Inflammatory macrophage treated with lipopolysaccharide for 1 hour (primary cell): ENCODE data around the gene KRTAP1-5.
A peak's percentile ranks its signal among the peaks of the same experiment; 100 is the strongest.
"Not testable (repeated sequence)": the region's sequence is repeated elsewhere in the genome, so short reads cannot be mapped to it uniquely, and the experiment has no call there.

Experiments used
- DNase-seq, 2 donors: peaks; one replicate each; pipeline ENCODE4 v3.0.0-alpha.2; 2020 to 2022

Gene KRTAP1-5, protein sequence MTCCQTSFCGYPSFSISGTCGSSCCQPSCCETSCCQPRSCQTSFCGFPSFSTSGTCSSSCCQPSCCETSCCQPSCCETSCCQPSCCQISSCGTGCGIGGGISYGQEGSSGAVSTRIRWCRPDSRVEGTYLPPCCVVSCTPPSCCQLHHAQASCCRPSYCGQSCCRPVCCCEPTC

DNA sequence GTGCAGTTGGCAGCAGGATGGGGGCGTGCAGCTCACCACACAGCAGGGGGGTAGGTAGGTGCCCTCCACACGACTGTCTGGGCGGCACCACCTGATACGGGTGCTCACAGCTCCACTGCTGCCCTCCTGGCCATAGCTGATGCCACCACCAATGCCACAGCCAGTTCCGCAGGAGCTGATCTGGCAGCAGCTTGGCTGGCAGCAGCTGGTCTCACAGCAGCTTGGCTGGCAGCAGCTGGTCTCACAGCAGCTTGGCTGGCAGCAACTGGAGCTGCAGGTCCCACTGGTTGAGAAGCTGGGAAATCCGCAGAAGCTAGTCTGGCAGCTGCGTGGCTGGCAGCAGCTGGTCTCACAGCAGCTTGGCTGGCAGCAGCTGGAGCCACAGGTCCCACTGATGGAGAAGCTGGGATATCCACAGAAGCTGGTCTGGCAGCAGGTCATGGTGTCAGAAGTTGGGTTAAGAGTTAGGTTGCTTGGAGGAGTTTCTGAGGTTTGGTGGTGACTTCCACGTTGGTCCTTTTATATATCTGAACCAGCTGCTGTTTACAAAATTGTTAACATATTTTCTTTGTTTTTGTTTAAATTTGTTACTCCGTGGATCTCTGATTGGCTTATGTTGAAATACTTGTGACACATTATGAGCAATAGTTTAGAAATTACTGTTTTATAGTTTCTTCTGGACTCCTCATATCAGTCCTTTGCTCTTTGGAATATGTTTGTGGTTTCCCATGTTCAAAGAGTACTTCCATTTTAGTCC is at the start of gene KRTAP1-5:
Gene KRTAP1-5, minus strand, starts transcription at position 494 of the 757 bp plus-strand sequence. Its CDS starts 53 bp downstream, at position 441.
- no peak for DNase-seq

DNA sequence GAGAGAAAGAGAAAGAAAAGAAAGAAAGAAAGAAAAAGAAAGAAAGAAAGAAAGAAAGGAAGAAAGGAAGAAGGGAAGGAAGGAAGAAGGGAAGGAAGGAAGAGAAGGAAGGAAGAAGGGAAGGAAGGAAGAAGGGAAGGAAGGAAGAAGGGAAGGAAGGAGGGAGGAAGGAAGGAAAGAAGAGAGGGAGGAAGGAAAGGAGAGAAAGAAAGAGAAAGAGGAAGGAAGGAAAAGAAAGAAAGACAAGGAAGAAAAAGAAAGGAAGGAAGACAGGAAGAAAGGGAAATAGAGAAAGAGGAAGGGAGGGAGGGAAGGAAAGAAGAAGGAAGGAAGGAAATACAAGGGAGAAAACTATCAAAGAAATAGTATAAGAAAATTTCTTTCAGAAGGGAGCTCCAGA is 49.8 kb upstream of the KRTAP1-5 start:
- no peak for DNase-seq

DNA sequence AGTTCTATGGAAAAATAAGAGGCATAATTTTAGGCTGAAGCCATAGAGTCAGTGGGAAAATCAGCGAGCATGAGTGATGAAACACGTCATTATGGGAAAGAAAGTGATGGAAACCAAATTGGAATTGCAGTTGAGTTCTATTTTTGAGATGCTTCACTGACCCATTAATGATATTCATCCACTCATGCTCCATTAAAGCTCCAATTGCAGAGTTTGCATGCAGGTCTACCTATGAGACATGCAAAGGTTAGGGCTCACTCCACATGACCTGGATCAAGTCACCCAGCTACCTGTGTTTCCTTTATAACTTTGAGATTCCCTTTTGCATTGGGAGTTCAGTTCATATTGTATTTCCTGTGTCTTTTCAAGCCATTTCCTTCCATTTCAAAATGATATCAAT is 46.7 kb upstream of the KRTAP1-5 start:
- no peak for DNase-seq

DNA sequence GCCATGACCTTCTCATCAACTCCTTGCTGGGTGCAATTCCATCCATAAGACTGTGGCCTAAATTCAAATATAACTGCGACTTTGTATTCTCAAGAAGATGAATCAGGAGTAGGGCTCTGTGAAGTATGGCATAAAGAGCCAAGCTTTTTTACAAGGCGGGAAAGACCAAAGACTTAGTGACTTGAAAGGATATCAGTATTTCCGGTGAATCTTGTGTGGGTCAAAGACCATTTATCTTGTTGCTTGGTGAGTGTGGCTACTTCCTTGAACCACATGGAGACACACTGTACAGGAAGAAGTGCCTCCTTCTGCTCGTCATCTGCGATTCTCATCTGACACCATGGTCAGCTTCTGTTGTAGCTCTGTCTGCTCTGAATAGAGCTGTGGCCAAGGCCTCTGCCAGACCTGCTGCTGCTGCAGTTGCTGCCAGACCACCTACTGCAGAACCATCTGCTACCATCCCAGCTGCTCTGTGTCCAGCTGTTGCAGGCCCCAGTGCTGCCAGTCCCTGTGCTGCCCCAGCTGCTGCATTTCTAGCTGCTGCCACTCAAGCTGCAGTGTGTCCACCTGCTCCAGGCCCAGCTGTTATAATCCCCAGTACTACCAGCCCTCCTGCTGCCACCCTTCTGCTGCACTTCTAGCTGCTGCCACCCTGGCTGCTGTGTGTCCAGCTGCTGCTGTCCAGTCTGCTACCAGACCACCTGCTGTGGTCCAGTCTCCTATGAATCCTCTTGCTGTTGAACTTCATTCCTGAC is 44.8 kb upstream of the KRTAP1-5 start:
- no peak for DNase-seq

DNA sequence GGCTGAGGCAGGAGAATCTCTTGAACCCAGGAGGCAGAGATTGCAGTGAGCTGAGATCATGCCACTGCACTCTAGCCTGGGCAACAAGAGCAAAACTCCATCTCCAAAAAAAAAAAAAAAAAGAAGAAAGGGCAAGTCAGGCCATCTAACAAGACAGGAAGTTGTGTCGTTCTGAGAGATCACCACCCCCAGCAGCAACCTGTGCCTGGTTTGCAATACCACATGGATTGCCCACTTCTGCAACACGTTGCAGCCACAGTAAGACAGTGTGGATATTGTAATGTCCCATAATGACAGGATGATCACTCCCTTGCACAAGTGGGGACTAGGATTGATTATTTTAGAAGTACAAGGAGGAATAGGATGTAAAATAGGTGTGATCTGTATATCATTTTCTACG is 42.0 kb upstream of the KRTAP1-5 start:
- DNase-seq = no peak

DNA sequence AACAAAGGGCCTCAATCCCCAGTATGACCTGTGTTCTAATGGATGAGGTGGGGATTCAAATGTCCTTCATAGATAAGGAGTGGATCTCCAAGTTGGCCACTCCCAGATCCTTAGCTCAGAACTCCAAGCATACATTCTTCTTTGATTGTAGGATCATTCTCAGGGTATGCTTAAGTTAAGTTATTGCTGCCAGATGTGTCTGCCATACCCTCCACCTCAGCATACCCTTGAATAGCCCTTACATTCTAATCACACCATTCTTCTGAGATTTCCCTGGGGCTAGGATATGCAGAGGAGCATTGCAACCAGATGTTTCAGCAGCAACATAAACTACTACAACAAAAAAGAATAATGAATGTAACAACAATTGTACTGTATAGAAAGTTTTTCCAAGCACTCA is 40.3 kb upstream of the KRTAP1-5 start:
- DNase-seq = no peak

DNA sequence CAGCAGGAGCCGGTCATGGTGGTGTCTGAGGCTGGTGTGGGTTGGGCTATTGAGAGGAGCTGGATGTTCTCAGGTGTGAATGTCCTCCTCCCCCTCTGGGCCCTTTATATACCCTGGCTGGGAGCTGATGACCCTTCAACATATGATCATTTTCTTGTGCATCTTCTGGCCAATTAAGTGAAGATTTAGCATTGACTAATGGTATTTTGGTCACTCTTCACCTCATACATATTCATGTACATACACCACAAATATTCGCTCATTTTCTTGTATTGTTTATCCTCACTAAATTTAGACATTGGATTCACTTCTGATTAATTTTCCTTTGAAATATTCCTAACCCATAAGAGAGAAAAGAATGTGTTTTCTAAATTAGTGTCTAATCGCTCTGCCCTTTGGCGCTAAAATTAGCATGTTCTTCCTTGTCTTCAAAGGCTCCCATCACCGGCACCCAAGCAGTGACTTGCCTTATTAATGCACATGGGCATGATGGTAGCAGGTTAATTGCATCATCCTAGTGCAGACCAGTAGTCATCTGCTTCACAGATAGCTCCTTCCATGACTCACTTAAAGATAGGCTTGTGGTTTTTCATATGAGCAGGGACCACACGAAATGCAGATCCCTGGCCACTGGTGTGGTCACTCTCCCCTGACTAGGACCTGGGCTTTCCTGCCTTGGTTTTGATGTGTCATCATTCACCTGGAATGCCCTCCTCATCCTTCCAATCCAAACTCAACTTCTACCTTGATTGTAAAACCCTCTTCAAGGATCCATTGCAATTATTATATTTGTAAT is 39.0 kb upstream of the KRTAP1-5 start, which contains the start of gene KRTAP2-4:
Gene KRTAP2-4, minus strand, starts transcription at position 51 of the 796 bp plus-strand sequence. Its CDS starts 34 bp downstream, at position 17.
- peak in 1 of 2 donors; percentile 3 for DNase-seq

DNA sequence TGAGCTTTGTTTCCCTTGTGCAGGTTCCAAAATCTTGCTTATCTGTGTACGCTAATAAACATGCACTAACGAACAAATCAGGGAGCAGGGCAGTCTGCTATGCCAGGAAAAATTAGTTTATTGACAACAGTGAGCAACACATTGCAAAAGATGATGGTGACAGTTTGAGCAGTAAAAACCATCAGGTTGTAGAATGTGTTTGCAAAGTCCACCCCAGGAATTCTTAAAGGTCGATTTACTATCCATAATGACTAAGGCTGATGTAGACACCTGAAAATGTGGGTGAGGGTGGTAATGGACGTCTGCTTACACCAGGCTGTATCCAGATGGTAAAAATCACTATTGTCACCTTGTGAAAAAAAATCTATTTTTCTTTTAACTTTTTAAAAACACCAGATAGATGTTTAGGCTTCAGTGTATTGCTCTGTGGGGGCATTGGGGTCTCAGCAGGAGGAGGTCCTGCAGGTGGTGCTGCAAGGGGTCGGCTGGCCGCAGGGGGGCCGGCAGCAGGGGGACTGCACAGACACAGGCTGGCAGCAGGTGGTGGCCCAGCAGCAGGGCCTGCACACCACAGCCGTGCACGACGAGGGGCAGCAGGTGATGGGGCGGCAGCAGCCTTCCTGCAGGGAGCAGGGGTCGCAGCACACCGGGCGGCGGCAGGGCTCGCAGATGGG is 38.1 kb upstream of the KRTAP1-5 start:
- not testable (repeated sequence) for DNase-seq

DNA sequence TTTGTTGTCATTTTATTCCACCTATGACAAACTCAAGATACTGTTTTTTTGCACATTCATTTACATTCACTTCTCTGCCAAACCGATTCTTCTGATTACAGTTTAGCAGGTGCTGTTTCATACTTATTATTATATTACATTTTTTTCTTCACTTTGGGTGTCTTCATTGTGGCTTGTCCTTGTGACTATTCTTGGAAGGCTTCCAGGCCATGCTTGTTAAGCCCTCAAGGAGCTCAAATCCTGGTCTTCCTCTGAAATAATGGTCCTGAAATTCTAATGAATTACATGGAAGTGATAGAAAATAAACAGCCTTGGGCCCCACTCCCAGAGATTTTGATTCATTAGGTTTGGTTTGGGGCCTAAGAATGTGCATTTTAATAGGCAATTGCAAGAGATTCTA is 37.3 kb upstream of the KRTAP1-5 start:
- no peak for DNase-seq

DNA sequence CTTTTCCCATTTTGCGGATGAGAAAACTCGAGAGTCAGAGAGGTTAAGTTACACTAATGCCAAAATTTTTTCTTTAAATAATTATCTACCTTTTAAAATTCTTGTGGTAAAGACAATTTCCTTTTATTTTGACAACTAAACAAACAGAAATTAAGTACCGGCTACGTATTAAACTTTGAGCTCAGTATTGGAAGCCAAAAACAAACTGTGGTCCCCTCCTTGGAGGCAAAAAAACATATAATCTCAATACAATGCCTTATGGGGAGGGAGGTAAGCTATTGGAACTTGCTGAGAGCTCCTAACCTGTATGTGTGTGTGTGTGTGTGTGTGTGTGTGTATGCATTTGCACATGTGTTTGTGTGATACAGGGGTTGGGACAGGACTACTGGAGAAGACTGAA is 36.4 kb upstream of the KRTAP1-5 start:
- DNase-seq = no peak

DNA sequence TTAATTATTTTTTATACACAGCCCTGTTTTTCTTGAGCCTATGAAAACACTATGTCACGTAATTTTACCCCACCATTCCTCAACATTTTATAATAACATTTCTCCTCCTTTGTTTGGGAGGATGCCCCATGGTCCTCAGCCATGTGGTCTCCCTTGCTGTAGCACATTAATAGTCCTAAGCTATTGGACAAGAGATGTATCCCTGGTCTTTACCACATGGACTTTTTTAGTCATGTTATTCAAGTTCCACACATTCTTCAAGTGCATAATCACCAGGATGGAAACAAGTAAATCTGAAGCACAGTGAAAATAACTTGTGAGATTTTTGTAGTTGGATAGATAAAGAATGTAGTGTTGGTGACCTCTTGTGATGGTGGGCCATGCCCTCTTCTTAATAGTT is 35.0 kb upstream of the KRTAP1-5 start:
- no peak for DNase-seq

DNA sequence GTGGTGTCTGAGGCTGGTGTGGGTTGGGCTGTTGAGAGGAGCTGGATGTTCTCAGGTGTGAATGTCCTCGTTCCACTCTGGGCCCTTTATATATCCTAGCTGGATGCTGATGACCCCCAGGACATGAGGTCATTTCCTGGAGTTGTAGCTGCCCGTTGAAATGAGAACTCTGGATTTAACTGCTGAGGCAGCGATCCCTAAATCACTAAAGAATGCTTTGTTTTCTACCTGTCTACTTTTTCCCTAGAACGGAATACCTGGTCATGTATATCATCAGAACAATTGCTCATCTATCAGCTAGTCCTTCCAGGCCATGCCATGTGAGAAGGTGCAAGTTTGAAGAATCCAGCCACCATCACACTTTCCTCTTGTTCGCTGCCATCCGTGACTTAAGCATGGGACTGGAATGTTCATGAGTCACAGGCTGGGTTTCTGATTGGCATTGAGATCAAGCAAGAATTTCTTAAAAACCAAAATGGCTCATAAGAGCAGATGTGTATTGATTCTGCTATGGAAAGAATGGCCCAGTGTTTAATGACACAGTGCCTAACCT is 33.1 kb upstream of the KRTAP1-5 start, which contains the start of gene KRTAP2-3:
Gene KRTAP2-3, minus strand, starts transcription at position 63 of the 553 bp plus-strand sequence. CDS start 64 bp downstream, outside the sequence.
- DNase-seq = no peak

DNA sequence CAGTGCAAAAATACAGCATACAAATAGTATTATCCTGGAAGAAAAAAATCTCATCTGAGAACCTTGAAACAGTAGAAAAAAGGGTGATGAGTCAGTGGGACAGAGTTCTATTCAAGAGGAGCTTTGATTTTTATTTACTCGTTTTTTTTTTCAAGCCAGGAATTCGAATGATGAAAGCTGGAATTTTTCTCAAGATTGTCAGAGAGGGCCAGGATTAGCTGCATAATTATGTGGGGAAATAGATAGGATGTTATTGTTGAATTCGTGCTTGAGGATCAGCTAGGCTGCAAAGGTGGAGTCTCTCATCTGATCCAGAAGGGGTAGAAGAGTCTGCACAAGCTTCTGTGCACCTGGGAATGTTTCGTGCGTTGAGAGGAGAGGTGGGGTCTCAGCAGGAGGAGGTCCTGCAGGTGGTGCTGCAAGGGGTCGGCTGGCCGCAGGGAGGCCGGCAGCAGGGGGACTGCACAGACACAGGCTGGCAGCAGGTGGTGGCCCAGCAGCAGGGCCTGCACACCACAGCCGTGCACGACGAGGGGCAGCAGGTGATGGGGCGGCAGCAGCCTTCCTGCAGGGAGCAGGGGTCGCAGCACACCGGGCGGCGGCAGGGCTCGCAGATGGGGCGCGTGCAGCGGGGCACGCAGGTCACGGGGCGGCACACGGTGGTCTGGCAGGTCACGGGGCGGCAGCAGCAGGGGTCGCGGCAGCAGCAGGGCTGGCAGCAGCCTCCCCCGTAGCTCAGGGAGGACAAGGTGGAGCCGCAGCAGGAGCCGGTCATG is 32.5 kb upstream of the KRTAP1-5 start:
- DNase-seq = not testable (repeated sequence)

DNA sequence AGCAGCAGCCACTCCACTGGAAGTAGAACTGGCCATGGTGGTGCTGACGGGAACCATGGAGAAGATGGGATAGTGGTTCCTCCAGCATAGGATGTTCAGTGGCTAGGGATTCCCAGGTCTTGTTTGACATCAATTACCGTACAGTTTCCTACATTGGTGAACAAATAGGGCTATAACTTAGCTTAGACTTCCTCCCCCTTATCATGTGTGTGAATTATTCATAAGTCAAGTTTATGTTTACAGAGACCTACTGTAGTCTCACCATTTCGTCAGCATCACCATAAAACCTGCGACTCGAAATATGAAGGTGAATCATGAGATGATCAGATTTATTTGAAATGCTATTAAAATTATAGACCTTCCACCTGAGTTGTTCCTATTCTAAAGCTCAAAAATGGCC is 31.7 kb upstream of the KRTAP1-5 start:
- no peak for DNase-seq

DNA sequence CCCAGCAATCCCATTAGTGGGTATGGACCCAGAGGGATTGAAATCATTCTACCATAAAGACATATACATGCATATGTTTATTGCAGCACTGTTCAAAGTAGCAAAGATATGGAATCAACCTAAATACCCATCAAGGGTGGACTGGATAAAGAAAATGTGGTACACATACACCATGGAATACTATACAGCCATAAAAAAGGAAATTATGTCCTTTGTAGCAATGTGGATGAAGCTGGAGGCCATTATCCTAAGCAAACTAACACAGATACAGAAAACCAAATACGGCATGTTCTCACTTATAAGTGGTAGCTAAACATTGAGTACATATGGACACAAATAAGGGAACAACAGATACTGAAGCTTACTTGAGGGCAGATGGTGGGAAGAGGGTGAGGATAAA is 30.5 kb upstream of the KRTAP1-5 start:
- DNase-seq = no peak

DNA sequence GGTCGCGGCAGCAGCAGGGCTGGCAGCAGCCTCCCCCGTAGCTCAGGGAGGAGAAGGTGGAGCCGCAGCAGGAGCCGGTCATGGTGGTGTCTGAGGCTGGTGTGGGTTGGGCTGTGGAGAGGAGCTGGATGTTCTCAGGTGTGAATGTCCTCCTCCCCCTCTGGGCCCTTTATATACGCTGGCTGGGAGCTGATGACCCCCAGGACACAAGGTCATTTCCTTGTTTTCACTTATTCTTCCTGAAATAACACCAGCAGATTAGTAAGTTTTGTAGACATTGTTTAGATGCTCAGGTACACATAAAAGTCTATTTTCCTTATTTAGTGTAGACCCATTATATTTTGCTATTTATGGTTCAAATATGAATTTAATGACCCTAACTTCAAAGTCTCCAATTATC is 28.1 kb upstream of the KRTAP1-5 start, which contains the start of gene KRTAP2-2:
Gene KRTAP2-2, minus strand, starts transcription at position 101 of the 400 bp plus-strand sequence. Its CDS starts 19 bp downstream, at position 82.
- not testable (repeated sequence) for DNase-seq

DNA sequence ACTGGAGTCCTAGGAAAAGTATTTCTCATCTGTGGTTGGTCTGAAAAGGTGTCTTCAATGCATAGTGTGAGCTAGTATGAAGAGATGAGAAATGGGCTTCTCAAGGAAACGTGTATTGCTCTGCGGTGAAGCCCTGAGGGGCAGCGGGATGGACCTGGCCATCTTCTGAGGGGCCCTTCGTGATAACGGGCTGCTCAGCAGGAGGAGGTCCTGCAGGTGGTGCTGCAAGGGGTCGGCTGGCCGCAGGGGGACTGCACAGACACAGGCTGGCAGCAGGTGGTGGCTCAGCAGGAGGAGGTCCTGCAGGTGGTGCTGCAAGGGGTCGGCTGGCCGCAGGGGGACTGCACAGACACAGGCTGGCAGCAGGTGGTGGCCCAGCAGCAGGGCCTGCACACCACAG is 27.5 kb upstream of the KRTAP1-5 start:
- not testable (repeated sequence) for DNase-seq

DNA sequence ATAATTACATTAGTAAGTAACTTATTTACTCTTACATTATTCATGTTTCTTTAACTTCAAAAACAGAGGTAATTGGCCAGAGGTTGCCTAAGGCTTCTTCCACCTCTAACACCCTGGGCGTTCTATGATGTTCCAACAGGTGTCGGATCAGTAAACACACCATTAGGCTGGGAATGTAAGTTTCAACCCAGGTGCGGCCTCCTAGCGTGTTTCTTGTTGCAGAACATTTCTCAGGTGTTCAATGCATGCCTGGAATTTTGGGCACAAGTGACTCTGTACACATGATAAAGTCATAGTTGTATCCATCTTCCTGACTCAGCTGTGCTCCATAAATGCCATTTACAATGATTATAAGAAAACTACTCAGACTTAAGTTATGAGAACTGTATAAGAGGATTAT is 27.0 kb upstream of the KRTAP1-5 start:
- no peak for DNase-seq

DNA sequence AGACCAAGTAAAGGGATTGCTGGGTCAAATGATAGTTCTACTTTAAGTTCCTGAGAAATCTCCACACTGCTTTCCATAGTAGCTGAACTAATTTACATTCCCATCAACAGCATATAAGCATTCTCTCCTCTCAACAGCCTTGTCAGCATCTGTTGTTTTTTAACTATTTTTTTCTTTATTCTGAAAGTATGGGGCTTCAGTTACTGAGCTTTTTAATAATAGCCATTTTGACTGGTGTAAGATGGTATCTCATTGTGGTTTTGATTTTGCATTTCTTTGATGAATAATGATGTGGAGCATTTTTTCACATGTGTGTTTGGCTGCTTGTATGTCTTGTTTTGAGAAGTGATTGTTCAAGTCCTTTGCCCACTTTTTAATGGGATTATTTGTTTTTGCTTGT is 25.6 kb upstream of the KRTAP1-5 start:
- DNase-seq = no peak

DNA sequence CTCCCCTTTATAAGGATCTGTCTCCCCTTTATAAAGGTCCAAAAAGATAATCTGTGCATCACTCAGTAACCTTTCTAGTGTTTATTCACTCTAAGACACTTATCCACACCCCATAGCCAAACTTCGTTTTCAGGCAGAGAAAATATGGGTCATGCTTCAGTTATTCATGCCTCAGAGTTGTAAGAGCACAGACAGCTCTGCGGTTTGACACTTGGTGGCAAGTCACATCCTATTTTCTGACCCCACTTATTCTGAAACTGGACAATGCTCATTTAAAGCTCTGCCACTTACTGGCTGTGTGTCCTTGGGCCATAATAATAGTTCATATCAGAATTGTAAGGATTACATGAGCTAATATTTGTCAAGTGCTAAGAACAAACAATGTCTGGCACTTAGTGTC is 22.1 kb upstream of the KRTAP1-5 start:
- no peak for DNase-seq

DNA sequence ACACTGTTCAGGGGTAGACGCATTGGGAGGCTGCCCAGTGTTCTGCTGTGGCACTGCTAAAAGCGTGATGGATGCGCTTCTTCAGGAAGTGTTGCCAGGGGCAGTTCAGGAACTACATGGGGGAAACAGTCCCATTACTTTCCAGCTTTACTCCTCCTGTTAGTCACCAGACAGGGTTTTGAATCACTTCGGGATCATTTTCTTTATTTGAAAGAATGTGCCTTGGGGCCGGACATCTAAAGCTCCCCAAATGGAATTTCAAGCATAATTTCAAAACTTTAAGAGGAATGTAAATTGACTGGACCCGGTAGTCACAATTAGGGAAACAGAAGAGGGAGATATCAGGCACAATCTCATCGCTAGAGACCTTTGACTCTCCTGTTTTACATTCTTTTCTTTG is 21.4 kb upstream of the KRTAP1-5 start:
- no peak for DNase-seq
